HCT116 (cell line): ENCODE results near the gene LEKR1. TPM values are rescaled to one million over a fixed set of nuclear protein-coding genes. Genes with fewer than 3 reads are reported as not detected.

Source experiments
- ATAC-seq: fragments of 200-7000 bp; cut with Tn5 transposase; 2 replicates; pipeline ENCODE4 v1.9.1; 2020; ENCODE audit warnings: mild to moderate bottlenecking, moderate library complexity
- BruUV-seq: library from RNA; stranded (reverse); fragments of 400-500 nt; replicated peaks from 2 replicates; lab custom pipeline; 2021; lab: Mats Ljungman, UMichigan
- CTCF ChIA-PET: fragments of 300-600 bp; sonication (Branson Sonifier 250); formaldehyde crosslinking; loops from one replicate; lab custom pipeline; 2021; ENCODE audit warnings: antibody characterized with exemption; lab: Charles Lee
- POLR2A ChIA-PET: fragments of 300-600, 350-600 bp; sonication (Branson Sonifier 250); formaldehyde crosslinking; loops from one replicate; lab custom pipeline; 2021; ENCODE audit warnings: antibody characterized with exemption; lab: Charles Lee
- RAD21 ChIA-PET, 2 experiments: fragments of 300-600 bp; sonication (Branson Sonifier 250); formaldehyde crosslinking; loops; one replicate each; lab custom pipeline; 2023; ENCODE audit warnings: low total read pairs in 2 of 2; ENCODE audit not compliant: uncharacterized antibody in 2 of 2, unreplicated experiment in 2 of 2, low non-redundant PET in 1 of 2; lab: Charles Lee
- DNase-seq: peaks from one replicate; pipeline ENCODE4 v3.0.0-alpha.2; 2010; ENCODE audit warnings: low read depth, low spot score
- H2AFZ ChIP-seq: fragments of 200-600 bp; shearing (Covaris generic), sonication (generic); 2 replicates; pipeline ENCODE4 v1.6.1; 2017; ENCODE audit warnings: low read depth, mixed run types, mixed read lengths, antibody characterized with exemption, low read length; ENCODE audit not compliant: poor library complexity, severe bottlenecking
- H3K27ac ChIP-seq: 2 replicates; pipeline ENCODE4 v1.5.1; 2012; ENCODE audit warnings: low read depth, low read length
- H3K27me3 ChIP-seq: fragments of 200-600 bp; sonication (generic); 2 replicates; pipeline ENCODE4 v1.6.1; 2016; ENCODE audit warnings: mixed run types, low read length, mixed read lengths; ENCODE audit not compliant: insufficient read depth
- H3K36me3 ChIP-seq, 2 experiments: fragments of 200-500 bp in 1 of 2; fragments of 200-600 bp in 1 of 2; sonication (Bioruptor generic) in 1 of 2; sonication (generic) in 1 of 2; 2 replicates each; pipeline versions ENCODE4 v1.5.1 to v1.6.1; 2014 to 2016; ENCODE audit warnings: low read length in 2 of 2, inconsistent platforms in 1 of 2, mixed read lengths in 1 of 2, mixed run types in 1 of 2; ENCODE audit not compliant: insufficient read depth in 2 of 2, control insufficient read depth in 1 of 2
- H3K4me1 ChIP-seq, 2 experiments: fragments of 200-600 bp in 1 of 2; sonication (generic) in 1 of 2; 2 replicates each; pipeline versions ENCODE4 v1.5.1 to v1.6.1; 2012 to 2017; ENCODE audit warnings: low read length in 2 of 2, inconsistent platforms in 1 of 2, mild to moderate bottlenecking in 1 of 2, mixed read lengths in 1 of 2, mixed run types in 1 of 2, moderate library complexity in 1 of 2; ENCODE audit not compliant: insufficient read depth in 2 of 2, control insufficient read depth in 1 of 2
- H3K4me2 ChIP-seq: fragments of 200-600 bp; sonication (generic); 2 replicates; pipeline ENCODE4 v1.6.1; 2017; ENCODE audit warnings: mixed run types, low read length, mixed read lengths
- H3K4me3 ChIP-seq, 2 experiments: fragments of 200-600 bp in 1 of 2; sonication (generic) in 1 of 2; replicated peaks in 1 of 2; 2 replicates each; pipeline ENCODE4 v1.5.1; 2011 to 2016; ENCODE audit warnings: low read length in 2 of 2, control low read depth in 1 of 2, low read depth in 1 of 2, mild to moderate bottlenecking in 1 of 2, mixed read lengths in 1 of 2, mixed run types in 1 of 2
- H3K79me2 ChIP-seq: fragments of 200-600 bp; sonication (generic); 2 replicates; pipeline ENCODE4 v1.6.1; 2017; ENCODE audit warnings: mild to moderate bottlenecking, mixed run types, low read length, moderate library complexity, mixed read lengths; ENCODE audit not compliant: insufficient read depth
- H3K9ac ChIP-seq: fragments of 200-600 bp; sonication (generic); 2 replicates; pipeline ENCODE4 v1.6.1; 2016; ENCODE audit warnings: low read length, mixed read lengths
- H3K9me2 ChIP-seq: fragments of 200-600 bp; sonication (generic), shearing (Covaris generic); 2 replicates; pipeline ENCODE4 v1.6.1; 2017; ENCODE audit warnings: mixed run types, mild to moderate bottlenecking, moderate library complexity; ENCODE audit not compliant: insufficient read depth
- H3K9me3 ChIP-seq, 2 experiments: fragments of 200-500 bp in 1 of 2; fragments of 200-600 bp in 1 of 2; sonication (Bioruptor generic) in 1 of 2; sonication (generic) in 1 of 2; 2 replicates each; pipeline ENCODE4 v1.6.1; 2014 to 2017; ENCODE audit warnings: low read length in 2 of 2, mixed read lengths in 2 of 2, inconsistent platforms in 1 of 2, low read depth in 1 of 2, mild to moderate bottlenecking in 1 of 2, mixed run types in 1 of 2, moderate library complexity in 1 of 2; ENCODE audit not compliant: control insufficient read depth in 1 of 2, insufficient read depth in 1 of 2
- H4K20me1 ChIP-seq: fragments of 200-600 bp; sonication (generic), shearing (Covaris generic); 2 replicates; pipeline ENCODE4 v1.6.1; 2017; ENCODE audit warnings: mixed run types, mild to moderate bottlenecking, moderate library complexity; ENCODE audit not compliant: insufficient read depth
- ATF3 ChIP-seq: IDR thresholded peaks from 2 replicates; pipeline ENCODE4 v1.6.1; 2012
- CBX3 ChIP-seq: IDR thresholded peaks from 2 replicates; pipeline ENCODE4 v1.6.1; 2012; ENCODE audit warnings: low read depth
- CEBPB ChIP-seq: IDR thresholded peaks from 2 replicates; pipeline ENCODE4 v1.6.1; 2012; ENCODE audit warnings: low read depth
- CTCF ChIP-seq, 3 experiments: fragments of 200-600 bp in 1 of 3; sonication (generic) in 1 of 3; IDR thresholded peaks in 2 of 3; conservative IDR thresholded peaks in 1 of 3; 2 replicates each; pipeline ENCODE4 v1.5.1; 2012 to 2017; ENCODE audit warnings: low read depth in 2 of 3, low read length in 2 of 3, antibody characterized with exemption in 1 of 3, borderline replicate concordance in 1 of 3, control low read depth in 1 of 3, mild to moderate bottlenecking in 1 of 3, mixed read lengths in 1 of 3, mixed run types in 1 of 3, moderate library complexity in 1 of 3; ENCODE audit not compliant: insufficient read depth in 1 of 3
- EGR1 ChIP-seq: IDR thresholded peaks from 2 replicates; pipeline ENCODE4 v1.6.1; 2012; ENCODE audit warnings: low read depth
- ELF1 ChIP-seq: IDR thresholded peaks from 2 replicates; pipeline ENCODE4 v1.6.1; 2012; ENCODE audit warnings: low read depth, borderline replicate concordance
- EZH2 ChIP-seq: fragments of 200-600 bp; sonication (generic); IDR thresholded peaks from 2 replicates; pipeline ENCODE4 v1.6.1; 2017; ENCODE audit warnings: antibody characterized with exemption, mixed run types
- EZH2phosphoT487 ChIP-seq: fragments of 200-600 bp; IDR thresholded peaks from 2 replicates; pipeline ENCODE4 v1.6.1; 2018; ENCODE audit warnings: antibody characterized with exemption, borderline replicate concordance
- FOSL1 ChIP-seq: IDR thresholded peaks from 2 replicates; pipeline ENCODE4 v1.6.1; 2012; ENCODE audit warnings: low read depth
- POLR2AphosphoS5 ChIP-seq: IDR thresholded peaks from 2 replicates; pipeline ENCODE4 v1.6.1; 2011; ENCODE audit warnings: mild to moderate bottlenecking, low read depth, low read length, moderate library complexity
- RAD21 ChIP-seq: IDR thresholded peaks from 2 replicates; pipeline ENCODE4 v1.6.1; 2012; ENCODE audit warnings: low read depth, mild to moderate bottlenecking
- REST ChIP-seq: IDR thresholded peaks from 2 replicates; pipeline ENCODE4 v1.6.1; 2012; ENCODE audit warnings: low read depth
- SP1 ChIP-seq: IDR thresholded peaks from 2 replicates; pipeline ENCODE4 v1.6.1; 2012; ENCODE audit warnings: low read depth
- TCF7L2 ChIP-seq: IDR thresholded peaks from 2 replicates; pipeline ENCODE4 v1.7.0; 2011; ENCODE audit warnings: borderline replicate concordance, inconsistent platforms; ENCODE audit not compliant: insufficient read depth, insufficient read length; ENCODE audit errors: extremely low read depth
- intact Hi-C: fragments of 100-400 bp; cut with micrococcal nuclease; formaldehyde crosslinking; loops from 2 replicates; pipeline ENCODE4 v1.10.0; 2022
- total RNA-seq: library from RNA; stranded (reverse); gene quantifications from one replicate; pipeline ENCODE4 v1.2.1, GENCODE V29; 2021; ENCODE audit not compliant: unreplicated experiment

Gene LEKR1
- total RNA-seq, 1 experiment from 2014 or later, result 2.1 TPM

GRCh38 chr3:157078811-157079185, 252.6 kb downstream of the LEKR1 start:
- H3K36me3 ChIP-seq, result no peaks in the 10 kb centered on the region
- CTCF ChIA-PET, result no interaction called here
- ATAC-seq, result no peak
- no TSS peak for BruUV-seq
- no peak for DNase-seq
- H3K9me2 ChIP-seq, result no peaks in the 10 kb centered on the region
- H3K27ac ChIP-seq, result no peak overlapping the region
- no peaks in the 10 kb centered on the region for H3K9me3 ChIP-seq
- POLR2A ChIA-PET, result interaction anchor here (0.6 kb wide), 1 partner anchor 265 kb away, joined by 3 read pairs; no protein-coding TSS in a partner anchor
- no peaks in the 10 kb centered on the region for H3K79me2 ChIP-seq
- RAD21 ChIA-PET, result no interaction called here
- no peak overlapping the region for H3K9ac ChIP-seq
- H3K4me2 ChIP-seq, result no peak overlapping the region
- no peak overlapping the region for H3K4me3 ChIP-seq
- H3K27me3 ChIP-seq, result no peaks in the 10 kb centered on the region
- intact Hi-C loops, result no loop called here
- no peaks in the 10 kb centered on the region for H4K20me1 ChIP-seq
- no peak overlapping the region for H2AFZ ChIP-seq
- TF ChIP-seq CBX3 (no peak), CEBPB (no peak), ATF3 (no peak), TCF7L2 (no peak), POLR2AphosphoS5 (no peak), EZH2 (no peak), FOSL1 (no peak), SP1 (no peak), CTCF (IDR thresholded peaks at IDR 0.05 in 2 of 3, conservative IDR thresholded peaks at IDR 0.05 in 1 of 3; ENCODE audit: borderline replicate concordance in 1 of 3, insufficient read depth in 1 of 3, low read depth in 2 of 3, low read length in 2 of 3) (no peak), REST (no peak), EZH2phosphoT487 (no peak), RAD21 (no peak), EGR1 (no peak), ELF1 (no peak)
- TF ChIP-seq, all 23 proteins: peak for 0
- peaks cover 4 to 40% of the 10 kb centered on the region in 2 experiments; a peak in 3 of 4 replicates for H3K4me1 ChIP-seq
